H1 (cell line): ENCODE results near the gene BMPR1A. TPM values are rescaled to one million over a fixed set of nuclear protein-coding genes. Genes with fewer than 3 reads are reported as not detected.

Experiments used
- CTCF ChIA-PET: fragments of 300-600 bp; sonication (Branson Sonifier 250); formaldehyde crosslinking; loops from one replicate; lab custom pipeline; 2021; ENCODE audit not compliant: partially characterized antibody; lab: Charles Lee
- POLR2A ChIA-PET: fragments of 300-600 bp; sonication (Branson Sonifier 250); formaldehyde crosslinking; loops from one replicate; lab custom pipeline; 2021; ENCODE audit warnings: inconsistent platforms; ENCODE audit not compliant: partially characterized antibody; lab: Charles Lee
- DNase-seq, 2 experiments: peaks; one replicate each; pipeline versions ENCODE4 v3.0.0 to v3.0.0-alpha.2; 2010 to 2022; ENCODE audit warnings: low spot score in 2 of 2, low read depth in 1 of 2, mixed read lengths in 1 of 2
- FAIRE-seq: peaks from 2 replicates; lab custom pipeline; 2011; peaks lifted over from hg19 to GRCh38; lab: Jason Lieb, UNC
- H2AFZ ChIP-seq: 2 replicates; pipeline ENCODE4 v1.8.1; 2012; ENCODE audit warnings: low read length, inconsistent platforms
- H2AK5ac ChIP-seq: 2 replicates; pipeline ENCODE4 v1.6.1; 2013; ENCODE audit warnings: low read depth, low read length
- H2BK120ac ChIP-seq: replicated peaks from 2 replicates; pipeline ENCODE3; 2013; ENCODE audit warnings: low read depth, low read length, inconsistent platforms
- H2BK12ac ChIP-seq: 2 replicates; pipeline ENCODE4 v1.6.1; 2013; ENCODE audit warnings: low read depth, low read length
- H2BK15ac ChIP-seq: 2 replicates; pipeline ENCODE4 v1.6.1; 2013; ENCODE audit warnings: low read length
- H2BK20ac ChIP-seq: 2 replicates; pipeline ENCODE4 v1.6.1; 2013; ENCODE audit warnings: low read length
- H2BK5ac ChIP-seq: 2 replicates; pipeline ENCODE4 v1.6.1; 2013; ENCODE audit warnings: low read depth, low read length
- H3K14ac ChIP-seq: 2 replicates; pipeline ENCODE4 v1.6.1; 2013; ENCODE audit warnings: inconsistent platforms; ENCODE audit not compliant: insufficient read length
- H3K18ac ChIP-seq: 2 replicates; pipeline ENCODE4 v1.6.1; 2013; ENCODE audit warnings: low read length; ENCODE audit errors: extremely low read depth
- H3K23ac ChIP-seq: 2 replicates; pipeline ENCODE4 v1.6.1; 2013; ENCODE audit warnings: inconsistent platforms; ENCODE audit not compliant: insufficient read length
- H3K23me2 ChIP-seq: 2 replicates; pipeline ENCODE4 v1.6.1; 2013; ENCODE audit warnings: low read depth, low read length
- H3K27ac ChIP-seq: 2 replicates; pipeline ENCODE4 v1.6.1; 2011; ENCODE audit warnings: low read depth, low read length, inconsistent platforms
- H3K27me3 ChIP-seq, 4 experiments: replicated peaks in 1 of 4; 1 replicate in 1 of 4; 2 replicates in 3 of 4; pipeline versions ENCODE4 v1.6.1 to v1.8.1; 2011 to 2013; ENCODE audit warnings: low read length in 3 of 4, mild to moderate bottlenecking in 3 of 4, inconsistent platforms in 2 of 4, mixed read lengths in 2 of 4, moderate library complexity in 1 of 4; ENCODE audit not compliant: control insufficient read depth in 3 of 4, insufficient read depth in 3 of 4; ENCODE audit errors: extremely low read depth in 1 of 4
- H3K36me3 ChIP-seq, 4 experiments: 2 replicates each; pipeline versions ENCODE4 v1.6.1 to v1.8.1; 2011 to 2013; ENCODE audit warnings: mild to moderate bottlenecking in 4 of 4, low read length in 3 of 4, moderate library complexity in 2 of 4, control low read depth in 1 of 4, inconsistent platforms in 1 of 4; ENCODE audit not compliant: insufficient read depth in 4 of 4, control insufficient read depth in 2 of 4
- H3K4ac ChIP-seq: replicated peaks from 2 replicates; pipeline ENCODE3; 2013; ENCODE audit warnings: low read length, low read depth, mixed read lengths, inconsistent platforms; ENCODE audit not compliant: insufficient read length
- H3K4me1 ChIP-seq, 4 experiments: replicated peaks in 1 of 4; 1 replicate in 1 of 4; 2 replicates in 3 of 4; pipeline versions ENCODE4 v1.6.1 to v1.8.1; 2011 to 2013; ENCODE audit warnings: low read length in 3 of 4, inconsistent platforms in 2 of 4, mixed read lengths in 1 of 4; ENCODE audit not compliant: insufficient read depth in 4 of 4, control insufficient read depth in 3 of 4
- H3K4me2 ChIP-seq, 2 experiments: 2 replicates each; pipeline versions ENCODE4 v1.6.1 to v1.8.1; 2011 to 2013; ENCODE audit warnings: low read depth in 2 of 2, low read length in 2 of 2, control low read depth in 1 of 2, inconsistent platforms in 1 of 2, mild to moderate bottlenecking in 1 of 2; ENCODE audit not compliant: insufficient read depth in 1 of 2
- H3K4me3 ChIP-seq, 4 experiments: fragments of 200-600, 300-600 bp in 1 of 4; sonication (generic), shearing (Covaris generic), sonication (Bioruptor Twin) in 1 of 4; 2 replicates each; pipeline versions ENCODE4 v1.5.1 to v1.8.1; 2011 to 2016; ENCODE audit warnings: low read length in 4 of 4, low read depth in 3 of 4, control low read depth in 2 of 4, inconsistent platforms in 2 of 4, mild to moderate bottlenecking in 2 of 4, mixed read lengths in 1 of 4, moderate library complexity in 1 of 4; ENCODE audit not compliant: insufficient read depth in 2 of 4; ENCODE audit errors: extremely low read depth in 1 of 4
- H3K56ac ChIP-seq: replicated peaks from 2 replicates; pipeline ENCODE3; 2013; ENCODE audit warnings: low read depth, mild to moderate bottlenecking, mixed read lengths, low read length, inconsistent platforms; ENCODE audit not compliant: insufficient read length
- H3K79me1 ChIP-seq: 2 replicates; pipeline ENCODE4 v1.6.1; 2013; ENCODE audit warnings: low read depth, low read length, control low read depth
- H3K79me2 ChIP-seq, 2 experiments: 2 replicates each; pipeline versions ENCODE4 v1.6.1 to v1.8.1; 2012 to 2013; ENCODE audit warnings: low read length in 2 of 2, mild to moderate bottlenecking in 2 of 2, inconsistent platforms in 1 of 2; ENCODE audit not compliant: insufficient read depth in 2 of 2, control insufficient read depth in 1 of 2
- H3K9ac ChIP-seq, 4 experiments: replicated peaks in 1 of 4; 1 replicate in 1 of 4; 2 replicates in 3 of 4; pipeline versions ENCODE4 v1.6.1 to v1.8.1; 2011 to 2013; ENCODE audit warnings: low read depth in 3 of 4, low read length in 3 of 4, control low read depth in 2 of 4, mild to moderate bottlenecking in 2 of 4, moderate library complexity in 2 of 4, inconsistent platforms in 1 of 4; ENCODE audit errors: extremely low read depth in 1 of 4
- H3K9me3 ChIP-seq, 2 experiments: 2 replicates each; pipeline versions ENCODE4 v1.6.1 to v1.8.1; 2012 to 2013; ENCODE audit warnings: mild to moderate bottlenecking in 2 of 2, moderate library complexity in 2 of 2, control low read depth in 1 of 2, inconsistent platforms in 1 of 2, low read depth in 1 of 2, low read length in 1 of 2, mixed read lengths in 1 of 2; ENCODE audit not compliant: insufficient read depth in 2 of 2
- H4K20me1 ChIP-seq, 2 experiments: replicated peaks in 1 of 2; 2 replicates each; pipeline versions ENCODE3 to v1.8.1; 2011 to 2013; ENCODE audit warnings: inconsistent platforms in 2 of 2, low read length in 2 of 2, mild to moderate bottlenecking in 1 of 2; ENCODE audit not compliant: insufficient read depth in 2 of 2, control insufficient read depth in 1 of 2
- H4K5ac ChIP-seq: 2 replicates; pipeline ENCODE4 v1.6.1; 2013; ENCODE audit warnings: low read length, low read depth, mixed read lengths, inconsistent platforms; ENCODE audit not compliant: insufficient read length
- H4K8ac ChIP-seq: 2 replicates; pipeline ENCODE4 v1.8.0; 2013; ENCODE audit warnings: mild to moderate bottlenecking, moderate library complexity, low read length, inconsistent platforms; ENCODE audit not compliant: insufficient read depth; ENCODE audit errors: extremely low read depth
- H4K91ac ChIP-seq: replicated peaks from 2 replicates; pipeline ENCODE3; 2013; ENCODE audit warnings: low read length, mixed read lengths, inconsistent platforms; ENCODE audit not compliant: insufficient read length
- BCL11A ChIP-seq, 2 experiments: IDR thresholded peaks; one replicate each; pipeline ENCODE4 v1.6.1; 2011; ENCODE audit warnings: low read depth in 2 of 2, low read length in 2 of 2, mild to moderate bottlenecking in 2 of 2
- HDAC2 ChIP-seq, 2 experiments: fragments of 300-600 bp in 1 of 2; sonication (generic) in 1 of 2; IDR thresholded peaks; 2 replicates each; pipeline ENCODE4 v1.6.1; 2011 to 2012; ENCODE audit warnings: low read depth in 2 of 2, low read length in 2 of 2, mild to moderate bottlenecking in 2 of 2, moderate library complexity in 2 of 2, borderline replicate concordance in 1 of 2, inconsistent platforms in 1 of 2
- JUND ChIP-seq: IDR thresholded peaks from 2 replicates; pipeline ENCODE4 v1.6.1; 2011; ENCODE audit warnings: mild to moderate bottlenecking, improper control_type of control experiment, low read length
- POLR2A ChIP-seq, 2 experiments: IDR thresholded peaks; 1 replicate in 1 of 2; 2 replicates in 1 of 2; pipeline ENCODE4 v1.6.1; 2011; ENCODE audit warnings: low read depth in 2 of 2, low read length in 2 of 2, mild to moderate bottlenecking in 2 of 2; ENCODE audit errors: control extremely low read depth in 1 of 2
- RXRA ChIP-seq: IDR thresholded peaks from 2 replicates; pipeline ENCODE4 v1.6.1; 2011; ENCODE audit warnings: low read depth, mild to moderate bottlenecking, low read length, moderate library complexity; ENCODE audit not compliant: insufficient read depth
- SP4 ChIP-seq: IDR thresholded peaks from 2 replicates; pipeline ENCODE4 v1.6.1; 2012; ENCODE audit warnings: low read length, inconsistent platforms
- TEAD4 ChIP-seq: IDR thresholded peaks from 2 replicates; pipeline ENCODE4 v1.6.1; 2012; ENCODE audit warnings: low read depth, low read length, inconsistent platforms, mixed read lengths
- YY1 ChIP-seq: IDR thresholded peaks from 2 replicates; pipeline ENCODE4 v1.6.1; 2011; ENCODE audit warnings: low read depth, mild to moderate bottlenecking, low read length
- WGBS, 2 experiments: shearing (Covaris generic) in 1 of 2; methylation state at CpG; one replicate each; pipeline versions ENCODE4 v1.1.6 to v1.1.7; 2013 to 2015; ENCODE audit warnings: low lambda C conversion rate in 2 of 2, mixed read lengths in 2 of 2, inconsistent platforms in 1 of 2, low coverage in 1 of 2, missing lambda C conversion rate in 1 of 2; ENCODE audit not compliant: insufficient replicate concordance in 2 of 2, insufficient coverage in 1 of 2, insufficient read length in 1 of 2; ENCODE audit errors: extremely low coverage in 1 of 2, missing lambda C conversion rate in 1 of 2; 5-methylcytosine and 5-hydroxymethylcytosine counted together
- polyA plus RNA-seq, 7 experiments: library from polyadenylated mRNA; depleted of rRNA in 3 of 7; stranded (reverse) in 5 of 7; unstranded in 2 of 7; fragments of >200 nt in 5 of 7; fragments of 200-250 nt in 2 of 7; gene quantifications; 1 replicate in 5 of 7; 2 replicates in 1 of 7; 4 replicates in 1 of 7; pipeline versions ENCODE4 v1.2.1 to v1.2.3, GENCODE V29; 2011 to 2013; ENCODE audit warnings: missing spikeins in 2 of 7, mixed read lengths in 2 of 7
- total RNA-seq: library from RNA; stranded (reverse); fragmentation: NEBNext Ultra II Directional; extraction: Animal tissue kit (Norgen Biotek cat#: 25700); gene quantifications from 2 replicates; pipeline ENCODE4 v1.2.1, GENCODE V29; 2021
- TF ChIP-seq, protein P1 (sequence below): IDR thresholded peaks from 2 replicates; pipeline ENCODE4 v1.6.1; 2012; ENCODE audit warnings: inconsistent platforms

Gene BMPR1A
- total and polyA plus RNA-seq, 2 of the 8 experiments (the other 6 are each of a cell fraction or from before 2014, with no cell fraction given), result 34.4 to 129 TPM

DNA sequence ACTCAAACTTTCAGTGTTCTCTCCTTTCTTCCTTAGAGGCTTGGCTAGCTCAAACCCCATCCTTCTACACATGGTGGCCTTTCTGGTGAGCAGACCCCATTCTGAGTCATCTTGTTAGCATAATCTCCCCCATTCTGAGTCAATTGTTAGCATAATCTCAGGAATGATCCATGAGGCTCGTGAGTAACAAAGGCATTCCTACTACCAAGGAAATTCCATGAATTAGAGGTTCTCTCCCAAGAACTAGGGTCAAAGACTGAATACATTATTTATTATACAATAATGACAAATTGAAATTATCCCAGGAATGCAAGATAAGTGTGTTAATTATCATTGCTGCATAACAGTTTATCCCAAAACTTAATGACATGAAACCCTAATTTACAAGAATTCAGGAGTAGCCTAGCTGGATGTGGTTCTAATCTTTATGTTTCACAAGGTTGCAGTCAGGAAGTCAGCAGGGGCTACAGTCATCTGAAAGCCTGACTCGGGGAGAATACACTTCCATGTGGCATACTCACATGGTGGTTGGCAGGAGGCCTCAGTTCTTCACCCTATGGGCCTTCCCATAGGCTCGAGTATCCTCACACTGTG lies 100.8 kb downstream of the BMPR1A start:
- Histone ChIP-seq H3K4me1 (peaks cover 6 to 26% (median 20%) of the 10 kb centered on the region in 4 experiments; a peak in 6 of 7 replicates), H2AK5ac (peak overlapping the region; percentile 95; the same call in 1 of the 2 replicates), H3K56ac (no peak overlapping the region), H3K14ac (no peak overlapping the region), H2AFZ (no peak overlapping the region), H4K8ac (no peak overlapping the region), H2BK5ac (peak overlapping the region; percentile 86; the same call in 1 of the 2 replicates), H3K27me3 (no peaks in the 10 kb centered on the region), H3K79me2 (peaks cover 0 to 48% of the 10 kb centered on the region in 2 experiments; a peak in 2 of 4 replicates), H3K4me3 (peak overlapping the region in 1 of 4 experiments; percentile 2; a peak in 1 of 8 replicates), H2BK12ac (peak overlapping the region; percentile 95), H3K18ac (no peak overlapping the region), H3K23me2 (no peaks in the 10 kb centered on the region), H3K4me2 (peak overlapping the region in 1 of 2 experiments; percentile 40; a peak in 1 of 4 replicates), H3K4ac (peak overlapping the region; percentile 98), H4K5ac (no peak overlapping the region), H4K91ac (peak overlapping the region; percentile 76), H3K36me3 (peaks cover 0 to 19% (median 0%) of the 10 kb centered on the region in 4 experiments; a peak in 1 of 8 replicates), H3K27ac (peak overlapping the region; percentile 70; the same call in 1 of the 2 replicates), H3K79me1 (no peaks in the 10 kb centered on the region; the same call in 1 of the 2 replicates), H3K9me3 (no peaks in the 10 kb centered on the region), H2BK120ac (no peak overlapping the region), H4K20me1 (no peaks in the 10 kb centered on the region), H3K23ac (no peak overlapping the region), H2BK20ac (peak overlapping the region; percentile 2; the same call in 1 of the 2 replicates), H3K9ac (no peak overlapping the region), H2BK15ac (no peak overlapping the region)
- FAIRE-seq, result peak; percentile 78
- ChIA-PET POLR2A (interaction anchor here (0.7 to 3.5 kb wide), 8 partner anchors 9 to 144 kb away, joined by 3 to 11 read pairs (median 4); no protein-coding TSS in a partner anchor), CTCF (interaction anchor here (0.5 to 1.0 kb wide), 4 partner anchors 31 to 996 kb away, joined by 3 to 4 read pairs (median 3); no protein-coding TSS in a partner anchor)
- DNase-seq, result no peak
- 27% methylated on average over 3 of the region's 3 CpGs; no CpG with 5 or more reads in 1 of the 2 experiments for WGBS, 2 experiments
- TF ChIP-seq BCL11A (IDR thresholded peaks at IDR 0.05; ENCODE audit: low read depth in 2 of 2, low read length in 2 of 2), result no peak
- no peak for TF ChIP-seq SP4
- TF ChIP-seq, protein P1, sequence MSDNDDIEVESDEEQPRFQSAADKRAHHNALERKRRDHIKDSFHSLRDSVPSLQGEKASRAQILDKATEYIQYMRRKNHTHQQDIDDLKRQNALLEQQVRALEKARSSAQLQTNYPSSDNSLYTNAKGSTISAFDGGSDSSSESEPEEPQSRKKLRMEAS, result peak; percentile 77
- TF ChIP-seq POLR2A (IDR thresholded peaks at IDR 0.05; ENCODE audit: control extremely low read depth in 1 of 2, low read depth in 2 of 2, low read length in 2 of 2), result peak in 1 of 2 experiments; percentile 33; a peak in 1 of 3 replicates
- TF ChIP-seq JUND, result peak; percentile 74
- no peak for TF ChIP-seq HDAC2 (IDR thresholded peaks at IDR 0.05; ENCODE audit: borderline replicate concordance in 1 of 2, low read depth in 2 of 2, low read length in 2 of 2)
- TF ChIP-seq RXRA, result no peak
- 0 out of 2 replicates have a peak, but pooled peaks have one; percentile 4 for TF ChIP-seq YY1
- TF ChIP-seq TEAD4, result peak; percentile 71; the same call in 1 of the 2 replicates
